Uterus (tissue), 4 donors: ENCODE results near the gene SMIM32. TPM values are rescaled to one million over a fixed set of nuclear protein-coding genes. Genes with fewer than 3 reads are reported as not detected.
A peak's percentile ranks its signal among the peaks of the same experiment; 100 is the strongest.

Source experiments
- DNase-seq, 2 donors: peaks; one replicate each; pipeline ENCODE4 v3.0.0-alpha.2; 2019 to 2020
- H3K27ac ChIP-seq, 2 donors: fragments of 200-600 bp; sonication (generic); 1 replicate in 1 of 2; 2 replicates in 1 of 2; pipeline ENCODE4 v1.5.1; 2016 to 2018
- H3K27me3 ChIP-seq, 2 donors: fragments of 200-600 bp; sonication (generic); one replicate each; pipeline ENCODE4 v1.5.1; 2018 to 2019; ENCODE audit warnings: control low read depth in 1 of 2
- H3K36me3 ChIP-seq, 2 donors: fragments of 200-600 bp; sonication (generic); one replicate each; pipeline ENCODE4 v1.5.1; 2019; ENCODE audit warnings: control low read depth in 1 of 2
- H3K4me1 ChIP-seq, 2 donors: fragments of 200-600 bp; sonication (generic); one replicate each; pipeline ENCODE4 v1.5.1; 2018 to 2019; ENCODE audit warnings: control low read depth in 1 of 2
- H3K4me3 ChIP-seq, 2 donors: fragments of 200-600 bp; sonication (generic); 1 replicate in 1 of 2; 2 replicates in 1 of 2; pipeline ENCODE4 v1.5.1; 2018 to 2019; ENCODE audit warnings: mild to moderate bottlenecking in 1 of 2
- H3K9me3 ChIP-seq, 2 donors: fragments of 200-600 bp; sonication (generic); one replicate each; pipeline ENCODE4 v1.5.1; 2019; ENCODE audit warnings: control low read depth in 1 of 2
- CTCF ChIP-seq, 4 experiments: fragments of 200-600 bp in 2 of 4; fragments of 450-650 bp in 2 of 4; sonication (generic) in 2 of 4; IDR thresholded peaks; one replicate each; pipeline ENCODE4 v1.5.1; 2016 to 2019; ENCODE audit warnings: antibody characterized with exemption in 4 of 4, mild to moderate bottlenecking in 2 of 4, moderate library complexity in 1 of 4
- POLR2A ChIP-seq, 2 donors: fragments of 450-650 bp; IDR thresholded peaks; one replicate each; pipeline ENCODE4 v1.6.1; 2016; ENCODE audit warnings: antibody characterized with exemption in 2 of 2, mild to moderate bottlenecking in 1 of 2, moderate library complexity in 1 of 2
- intact Hi-C: fragments of 100-400 bp; cut with DNase I; formaldehyde crosslinking; loops from one replicate; pipeline ENCODE4 v1.15.1; 2023; ENCODE audit warnings: low total_unique reads
- total RNA-seq, 4 donors: library from RNA; depleted of rRNA in 3 of 4; stranded (reverse); fragments of >200 nt in 3 of 4; gene quantifications; one replicate each; pipeline versions ENCODE4 v1.1.0 to v1.2.4, GENCODE V29; 2014 to 2023
- donor health status: DM: yes; HTN: yes; CAD: no.

Gene SMIM32
- total RNA-seq, 4 donors from 2014 or later = 3.0 TPM; not detected in 3

GRCh38 chr5:136174021-136174659 lies 18.8 kb downstream of the SMIM32 start:
- Histone ChIP-seq H3K36me3 (no peaks in the 10 kb centered on the region), H3K27me3 (no peaks in the 10 kb centered on the region), H3K4me3 (no peak overlapping the region), H3K4me1 (no peaks in the 10 kb centered on the region), H3K27ac (no peak overlapping the region), H3K9me3 (no peaks in the 10 kb centered on the region)
- TF ChIP-seq CTCF (IDR thresholded peaks at IDR 0.05) (peak in 3 of 4 experiments; percentile 41 to 64 (median 46)), POLR2A (IDR thresholded peaks at IDR 0.05) (no peak)
- intact Hi-C loops = loop anchor here (5.0 kb wide), 1 partner anchor 232 kb away; no protein-coding TSS in a partner anchor
- DNase-seq = no peak

- Histone ChIP-seq H3K4me1 (no peaks in the 10 kb centered on the region), H3K27me3 (no peaks in the 10 kb centered on the region), H3K27ac (no peak overlapping the region), H3K9me3 (no peaks in the 10 kb centered on the region), H3K36me3 (no peaks in the 10 kb centered on the region), H3K4me3 (no peak overlapping the region)
- TF ChIP-seq CTCF (IDR thresholded peaks at IDR 0.05) (no peak), POLR2A (IDR thresholded peaks at IDR 0.05) (no peak)
- intact Hi-C loops = no loop called here
- no peak for DNase-seq
Observed at GRCh38 chr5:136169218-136169617, 23.7 kb downstream of the SMIM32 start.

GRCh38 chr5:136166909-136167308 lies 26.1 kb downstream of the SMIM32 start:
- DNase-seq = no peak
- TF ChIP-seq CTCF (IDR thresholded peaks at IDR 0.05) (no peak), POLR2A (IDR thresholded peaks at IDR 0.05) (no peak)
- Histone ChIP-seq H3K4me3 (no peak overlapping the region), H3K27ac (no peak overlapping the region), H3K9me3 (no peaks in the 10 kb centered on the region), H3K36me3 (no peaks in the 10 kb centered on the region), H3K27me3 (no peaks in the 10 kb centered on the region), H3K4me1 (no peaks in the 10 kb centered on the region)
- intact Hi-C loops = no loop called here

DNA sequence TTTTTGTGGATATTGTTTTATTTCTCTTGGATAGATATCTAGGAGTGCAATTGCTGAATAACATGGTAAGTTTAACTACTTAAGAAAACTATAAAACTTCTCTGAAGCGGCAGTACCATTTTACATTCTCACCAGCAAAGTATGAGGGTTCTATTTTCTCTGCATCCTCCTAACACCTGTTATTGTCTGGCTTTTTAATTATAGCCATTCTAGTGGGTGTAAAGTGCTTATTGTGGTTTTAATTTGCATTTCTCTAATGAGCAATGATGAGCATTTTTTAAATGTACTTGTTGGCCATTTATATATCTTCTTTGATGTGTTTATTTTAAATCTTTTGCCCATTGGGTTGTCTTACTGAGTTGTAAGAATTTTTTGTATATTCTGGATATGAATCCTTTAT lies 28.7 kb downstream of the SMIM32 start:
- intact Hi-C loops = no loop called here
- H3K9me3 ChIP-seq = no peaks in the 10 kb centered on the region
- no peak for DNase-seq
- no peak overlapping the region for H3K27ac ChIP-seq
- no peak overlapping the region for H3K4me3 ChIP-seq
- H3K36me3 ChIP-seq = no peaks in the 10 kb centered on the region
- H3K4me1 ChIP-seq = no peaks in the 10 kb centered on the region
- no peaks in the 10 kb centered on the region for H3K27me3 ChIP-seq
- no peak for TF ChIP-seq CTCF (IDR thresholded peaks at IDR 0.05)
- TF ChIP-seq POLR2A (IDR thresholded peaks at IDR 0.05) = no peak

- TF ChIP-seq CTCF (IDR thresholded peaks at IDR 0.05) = no peak
- no peak for TF ChIP-seq POLR2A (IDR thresholded peaks at IDR 0.05)
- intact Hi-C loops = no loop called here
- H3K4me1 ChIP-seq = peaks cover 0 to 2% of the 10 kb centered on the region in 2 donors
Observed at GRCh38 chr5:136162008-136162407, 31.0 kb downstream of the SMIM32 start.

More at GRCh38 chr5:136162008-136162407, 31.0 kb downstream of the SMIM32 start:
- Histone ChIP-seq H3K36me3 (no peaks in the 10 kb centered on the region), H3K27me3 (no peaks in the 10 kb centered on the region), H3K4me3 (no peak overlapping the region), H3K9me3 (no peaks in the 10 kb centered on the region), H3K27ac (no peak overlapping the region)
- no peak for DNase-seq
